HG02678 (cell line): ENCODE results near the gene FXYD6.

Experiments
- ATAC-seq: cut with Tn5 transposase; IDR thresholded peaks from one replicate; pipeline ENCODE4 v1.9.1; 2021; ENCODE audit warnings: mild to moderate bottlenecking, moderate library complexity; ENCODE audit not compliant: unreplicated experiment

FXYD6 gene

DNA sequence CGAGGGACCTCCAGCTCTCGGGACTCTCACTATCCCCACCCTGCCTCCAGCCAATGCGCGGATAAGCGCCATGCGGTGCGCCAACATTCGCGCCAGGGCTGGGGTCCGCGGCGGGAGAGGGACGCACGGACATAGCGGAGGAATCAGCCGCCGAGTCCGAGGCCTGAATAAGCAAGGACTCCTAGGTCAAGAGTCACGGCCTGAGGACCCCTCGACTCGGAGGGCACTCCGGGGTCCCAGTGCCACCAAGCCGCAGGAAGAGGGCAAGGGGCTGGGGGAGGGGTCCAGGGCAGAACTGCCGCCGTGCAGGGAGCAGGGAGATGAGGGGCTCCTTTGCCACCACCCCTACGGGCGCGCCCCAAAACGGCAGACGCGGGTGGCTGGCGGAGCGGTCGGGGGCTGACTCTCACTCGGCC lies 80.0 kb downstream of the FXYD6 start:
- ATAC-seq: no peak

GRCh38 chr11:117795638-117796455 lies 80.6 kb downstream of the FXYD6 start:
- no peak for ATAC-seq

- no peak for ATAC-seq
Measured at GRCh38 chr11:117794772-117795629, 81.5 kb downstream of the FXYD6 start.

- no peak for ATAC-seq
Measured at GRCh38 chr11:117794135-117794534, 82.3 kb downstream of the FXYD6 start.

DNA sequence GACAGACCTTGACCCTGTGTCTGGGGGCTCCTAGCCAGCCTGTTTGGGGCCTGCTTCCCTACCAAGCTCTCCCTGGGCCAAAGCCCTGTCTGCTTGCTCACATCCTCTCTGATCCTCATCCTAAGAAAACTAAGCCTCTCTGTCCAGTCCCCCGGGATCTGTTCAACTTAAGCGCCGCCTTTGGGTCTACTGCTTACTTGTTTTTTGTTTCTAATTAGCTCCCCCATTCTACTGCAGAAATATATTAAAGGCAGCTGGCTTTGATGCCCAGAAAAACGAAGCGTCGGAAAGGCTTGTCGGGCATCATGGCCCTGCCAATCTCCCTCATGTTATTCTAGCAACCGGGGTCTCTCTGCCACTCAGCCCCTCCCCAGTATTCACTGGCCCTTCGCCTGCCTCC lies 82.9 kb downstream of the FXYD6 start:
- ATAC-seq: no peak

GRCh38 chr11:117792992-117793391 lies 83.5 kb downstream of the FXYD6 start:
- ATAC-seq: no peak

DNA sequence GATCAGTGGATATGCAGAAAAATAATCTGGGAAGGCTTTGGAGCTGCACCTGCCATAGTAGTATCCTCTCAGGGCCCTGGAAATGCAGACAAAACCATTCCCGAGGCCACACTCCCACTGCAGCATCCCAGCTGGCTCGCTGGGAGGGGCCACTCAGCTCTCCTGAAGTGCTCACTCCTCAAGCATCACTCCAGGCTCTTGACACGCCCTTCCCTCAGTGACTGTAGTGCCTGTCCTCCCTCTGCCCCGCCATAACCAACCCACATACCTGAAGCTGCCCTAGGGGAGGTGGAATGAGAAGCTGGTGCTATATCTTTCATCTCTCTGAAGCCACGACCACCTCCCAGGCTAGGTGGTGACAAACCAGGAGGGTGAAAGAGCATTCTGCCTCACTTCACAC lies 84.2 kb downstream of the FXYD6 start:
- no peak for ATAC-seq

DNA sequence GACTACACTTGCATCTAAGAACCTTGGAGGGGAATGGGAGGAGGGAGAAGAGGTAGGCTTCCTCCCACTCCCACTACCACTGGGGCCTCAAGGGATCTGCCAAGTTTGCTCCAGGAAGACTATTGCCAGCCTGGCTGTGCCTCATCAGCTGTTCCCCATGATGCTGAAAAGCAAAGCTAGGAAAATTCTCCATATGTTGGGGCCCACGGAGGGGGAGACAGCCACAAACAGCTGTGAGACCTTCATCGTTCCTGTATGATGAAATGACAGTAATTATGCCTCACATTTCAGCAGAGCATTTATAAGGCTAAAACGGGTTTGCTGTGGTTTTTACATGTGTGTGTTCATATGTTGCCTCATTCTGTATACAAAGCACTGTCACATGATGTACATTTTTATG lies 86.2 kb downstream of the FXYD6 start:
- ATAC-seq: no peak

GRCh38 chr11:117789241-117789640 lies 87.2 kb downstream of the FXYD6 start:
- ATAC-seq: no peak
